Ectodermal cell (in vitro differentiated cells): ENCODE measurements around the gene DICER1.

Experiments used
- H3K27ac ChIP-seq: 2 replicates; pipeline ENCODE4 v1.7.0; 2013; ENCODE audit warnings: mild to moderate bottlenecking, low read depth, low read length; ENCODE audit not compliant: insufficient read depth, poor library complexity, severe bottlenecking
- H3K27me3 ChIP-seq: 2 replicates; pipeline ENCODE4 v1.7.0; 2013; ENCODE audit warnings: mild to moderate bottlenecking, low read length; ENCODE audit not compliant: insufficient read depth, control insufficient read depth, poor library complexity, severe bottlenecking
- H3K36me3 ChIP-seq: one replicate; pipeline ENCODE4 v1.7.0; 2013; ENCODE audit warnings: low read length; ENCODE audit not compliant: control insufficient read depth, insufficient read depth
- H3K4me1 ChIP-seq: one replicate; pipeline ENCODE4 v1.7.0; 2013; ENCODE audit warnings: low read length; ENCODE audit not compliant: control insufficient read depth, insufficient read depth
- H3K4me3 ChIP-seq: 2 replicates; pipeline ENCODE4 v1.7.0; 2013; ENCODE audit warnings: low read depth, low read length, control low read depth; ENCODE audit not compliant: insufficient read depth
- H3K9me3 ChIP-seq: 2 replicates; pipeline ENCODE4 v1.7.0; 2013; ENCODE audit warnings: mild to moderate bottlenecking, low read length, moderate library complexity; ENCODE audit not compliant: control insufficient read depth
- WGBS, 2 experiments: methylation state at CpG; one replicate each; pipeline ENCODE4 v1.1.7; 2013; ENCODE audit warnings: missing lambda C conversion rate in 2 of 2; 5-methylcytosine and 5-hydroxymethylcytosine counted together

Gene DICER1

GRCh38 chr14:95063391-95063790 lies 93.9 kb downstream of the DICER1 start:
- Histone ChIP-seq H3K4me3 (no peak overlapping the region), H3K27ac (no peak overlapping the region), H3K36me3 (no peaks in the 10 kb centered on the region), H3K4me1 (no peaks in the 10 kb centered on the region), H3K9me3 (no peaks in the 10 kb centered on the region), H3K27me3 (no peaks in the 10 kb centered on the region)
- 53 to 56% methylated on average over 5 of the region's 5 CpGs for WGBS, 2 experiments

DNA sequence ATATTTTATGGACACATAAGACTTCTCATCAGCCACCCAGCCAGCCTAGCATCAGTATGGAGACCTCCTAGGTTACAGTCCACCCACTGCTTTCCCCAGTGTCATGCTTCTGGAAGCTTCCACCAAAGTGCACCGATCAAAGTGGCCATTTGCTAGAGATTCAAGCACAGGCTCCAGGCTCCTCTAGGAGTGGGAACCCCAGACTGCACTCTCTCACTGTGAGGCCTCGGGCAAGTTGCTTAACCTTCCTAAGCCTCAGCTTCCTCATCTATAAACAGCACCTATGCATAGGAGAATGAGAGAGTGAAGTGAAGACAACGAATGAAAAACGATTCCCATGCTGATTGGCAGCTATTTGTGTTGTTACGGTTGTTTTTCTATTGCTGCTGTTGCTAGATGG lies 94.4 kb downstream of the DICER1 start:
- no peaks in the 10 kb centered on the region for H3K4me1 ChIP-seq
- H3K27ac ChIP-seq = no peak overlapping the region
- no peaks in the 10 kb centered on the region for H3K9me3 ChIP-seq
- no peak overlapping the region for H3K4me3 ChIP-seq
- no peaks in the 10 kb centered on the region for H3K36me3 ChIP-seq
- no peaks in the 10 kb centered on the region for H3K27me3 ChIP-seq
- WGBS, 2 experiments = 89 to 96% methylated on average over 5 of the region's 5 CpGs

DNA sequence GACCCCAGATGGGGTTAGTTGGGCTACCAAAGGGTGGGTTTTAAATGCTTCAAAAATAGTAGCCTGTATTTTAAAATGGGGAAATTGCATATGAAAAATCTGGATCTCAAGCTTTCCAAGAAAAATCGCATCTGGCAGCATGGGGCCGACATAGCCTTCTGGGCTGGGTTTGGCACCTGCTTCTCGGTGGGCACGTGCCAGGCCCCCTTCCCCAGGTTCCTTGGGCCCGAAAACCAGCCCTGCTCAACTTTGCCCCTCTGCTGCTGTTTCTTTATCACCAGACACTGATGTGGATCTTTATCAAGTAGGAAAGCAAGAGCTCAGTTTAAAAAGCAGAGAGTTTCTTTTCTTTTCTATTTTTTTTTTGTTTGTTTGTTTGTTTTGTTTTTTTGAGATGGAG lies 95.1 kb downstream of the DICER1 start:
- Histone ChIP-seq H3K4me1 (no peaks in the 10 kb centered on the region), H3K27me3 (no peaks in the 10 kb centered on the region), H3K36me3 (no peaks in the 10 kb centered on the region), H3K27ac (no peak overlapping the region), H3K9me3 (no peaks in the 10 kb centered on the region), H3K4me3 (no peak overlapping the region)
- 93 to 95% methylated on average over 5 of the region's 5 CpGs for WGBS, 2 experiments

- Histone ChIP-seq H3K27me3 (no peaks in the 10 kb centered on the region), H3K36me3 (no peaks in the 10 kb centered on the region), H3K9me3 (no peaks in the 10 kb centered on the region), H3K4me1 (no peaks in the 10 kb centered on the region), H3K27ac (no peak overlapping the region), H3K4me3 (no peak overlapping the region)
- 83 to 89% methylated on average over 14 of the region's 14 CpGs for WGBS, 2 experiments
Observed at GRCh38 chr14:95061317-95062093, 95.8 kb downstream of the DICER1 start.

GRCh38 chr14:95059126-95059525 lies 98.2 kb downstream of the DICER1 start:
- no peaks in the 10 kb centered on the region for H3K9me3 ChIP-seq
- no peak overlapping the region for H3K27ac ChIP-seq
- WGBS, 2 experiments = 89 to 92% methylated on average over 6 to 7 of the region's 7 CpGs
- no peaks in the 10 kb centered on the region for H3K4me1 ChIP-seq
- no peaks in the 10 kb centered on the region for H3K36me3 ChIP-seq
- H3K27me3 ChIP-seq = no peaks in the 10 kb centered on the region
- no peak overlapping the region for H3K4me3 ChIP-seq

DNA sequence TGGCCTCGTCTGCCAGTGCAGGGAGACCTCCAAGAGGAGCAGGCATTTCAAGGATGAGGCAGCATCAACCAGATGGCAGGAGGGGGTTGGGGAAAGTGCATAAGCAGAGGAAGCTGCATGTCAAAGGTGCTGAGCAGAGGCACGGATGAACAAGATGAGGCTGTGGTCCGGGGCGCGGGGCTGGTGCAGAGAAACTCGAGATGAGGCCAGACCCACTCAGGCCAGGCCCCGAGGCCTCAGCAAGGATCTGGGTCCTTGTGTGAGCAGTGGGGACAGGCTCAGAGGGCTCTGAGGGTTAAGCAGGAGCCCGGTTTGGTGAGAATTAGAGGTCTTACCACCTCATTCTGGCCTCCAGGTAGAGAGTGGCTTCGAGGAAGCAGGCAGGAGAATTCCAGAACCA lies 98.8 kb downstream of the DICER1 start:
- WGBS, 2 experiments = 87 to 89% methylated on average over 9 of the region's 9 CpGs
- Histone ChIP-seq H3K27me3 (no peaks in the 10 kb centered on the region), H3K4me3 (no peak overlapping the region), H3K4me1 (no peaks in the 10 kb centered on the region), H3K36me3 (no peaks in the 10 kb centered on the region), H3K9me3 (no peaks in the 10 kb centered on the region), H3K27ac (no peak overlapping the region)

DNA sequence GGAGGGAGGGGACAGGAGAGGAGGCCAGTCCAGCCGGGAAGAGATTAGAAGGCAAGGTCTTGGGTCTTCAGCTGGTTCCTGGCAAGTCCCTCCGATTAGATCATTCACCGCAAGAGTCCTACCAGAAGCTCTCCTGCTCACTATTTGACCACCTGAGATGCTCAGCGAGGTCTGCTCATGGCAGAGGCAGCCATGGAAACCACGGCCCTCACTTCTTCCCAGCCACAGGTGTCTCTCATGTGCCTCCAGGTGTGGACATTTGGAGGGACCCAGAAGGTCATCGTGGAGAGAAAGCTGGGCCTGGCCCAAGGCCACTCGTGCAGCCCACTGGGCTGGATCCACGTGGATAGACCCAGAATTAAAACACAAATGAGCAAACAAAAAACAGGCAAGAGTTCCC lies 99.5 kb downstream of the DICER1 start:
- Histone ChIP-seq H3K9me3 (no peaks in the 10 kb centered on the region), H3K27me3 (no peaks in the 10 kb centered on the region), H3K36me3 (no peaks in the 10 kb centered on the region), H3K27ac (no peak overlapping the region), H3K4me3 (no peak overlapping the region), H3K4me1 (no peaks in the 10 kb centered on the region)
- 81% methylated on average over 8 of the region's 8 CpGs for WGBS, 2 experiments

DNA sequence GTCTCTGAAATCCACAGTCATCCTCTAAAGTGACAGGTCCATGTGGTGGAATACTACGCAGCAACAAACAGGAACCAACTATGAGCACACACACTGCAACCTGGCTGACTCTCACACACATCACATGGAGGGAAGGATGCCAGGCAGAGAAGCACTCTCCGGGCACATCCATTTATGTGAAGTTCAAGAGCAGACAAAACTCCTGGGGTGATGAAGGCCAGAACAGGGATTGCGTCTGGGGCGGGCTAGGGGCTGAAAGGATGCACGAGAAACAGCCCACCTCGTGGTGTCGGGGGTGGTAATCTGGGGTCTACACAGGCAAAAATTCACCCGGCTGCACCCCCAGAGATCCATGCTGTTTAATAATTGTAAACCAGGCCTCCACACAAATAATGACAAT lies 100.2 kb downstream of the DICER1 start:
- 82 to 85% methylated on average over 8 of the region's 8 CpGs for WGBS, 2 experiments
- Histone ChIP-seq H3K4me1 (no peaks in the 10 kb centered on the region), H3K27ac (no peak overlapping the region), H3K36me3 (no peaks in the 10 kb centered on the region), H3K27me3 (no peaks in the 10 kb centered on the region), H3K4me3 (no peak overlapping the region), H3K9me3 (no peaks in the 10 kb centered on the region)

DNA sequence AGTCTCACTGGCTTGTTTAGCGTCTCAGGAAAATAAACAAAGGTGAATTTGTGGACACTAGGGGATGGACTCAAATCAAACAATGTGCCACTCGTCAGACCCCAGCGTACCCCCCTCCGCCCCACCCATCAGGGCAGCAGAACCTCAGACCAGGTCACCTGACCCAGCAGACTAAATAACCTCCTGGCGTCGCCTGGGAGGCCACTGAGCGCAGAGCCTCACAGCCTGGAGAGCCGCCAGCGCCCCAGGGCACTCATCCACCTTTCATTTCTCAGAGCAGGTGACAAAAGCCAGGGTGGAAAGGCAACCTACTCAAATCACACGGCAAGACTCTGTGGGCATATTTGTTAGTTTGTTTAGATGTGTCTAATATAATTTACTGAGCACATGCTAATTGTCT lies 100.9 kb downstream of the DICER1 start:
- no peak overlapping the region for H3K4me3 ChIP-seq
- 87 to 91% methylated on average over 10 of the region's 10 CpGs for WGBS, 2 experiments
- H3K36me3 ChIP-seq = no peaks in the 10 kb centered on the region
- H3K27ac ChIP-seq = no peak overlapping the region
- H3K27me3 ChIP-seq = peaks cover under 1% of the 10 kb centered on the region
- no peaks in the 10 kb centered on the region for H3K4me1 ChIP-seq
- no peaks in the 10 kb centered on the region for H3K9me3 ChIP-seq

DNA sequence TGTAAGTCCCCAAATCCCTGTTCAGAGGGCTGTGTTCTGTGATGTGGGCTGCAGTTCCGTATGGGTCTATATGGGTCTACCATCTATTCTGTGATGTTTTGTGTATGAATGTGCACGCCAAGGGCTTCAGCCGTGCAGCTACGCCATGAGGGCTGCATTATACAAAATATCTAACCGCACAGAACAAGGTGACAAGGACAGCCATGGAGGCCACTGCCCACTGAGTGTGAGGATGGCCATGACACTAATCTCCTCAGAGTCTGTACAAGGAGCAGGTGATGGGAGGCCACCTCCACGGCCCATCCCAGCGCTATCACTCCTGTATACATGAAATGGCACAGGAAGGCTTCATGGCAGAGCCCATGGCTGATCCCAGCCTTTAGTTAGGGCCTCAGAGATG lies 102.0 kb downstream of the DICER1 start:
- Histone ChIP-seq H3K4me1 (no peaks in the 10 kb centered on the region), H3K27ac (no peak overlapping the region)
- 91 to 95% methylated on average over 7 of the region's 7 CpGs for WGBS, 2 experiments

More for the DNA sequence above, 102.0 kb downstream of the DICER1 start:
- no peaks in the 10 kb centered on the region for H3K36me3 ChIP-seq
- H3K9me3 ChIP-seq = no peaks in the 10 kb centered on the region
- no peak overlapping the region for H3K4me3 ChIP-seq
- H3K27me3 ChIP-seq = peaks cover 12% of the 10 kb centered on the region
